Transverse colon (tissue), 4 donors: ENCODE measurements around the gene ANKS4B. TPM values are rescaled to one million over a fixed set of nuclear protein-coding genes. Genes with fewer than 3 reads are reported as not detected.

Experiments used
- DNase-seq: peaks from one replicate; pipeline ENCODE4 v3.0.0-alpha.2; 2019
- H3K27ac ChIP-seq, 4 donors: fragments of 200-600 bp; sonication (generic); 2 replicates each; pipeline ENCODE4 v1.5.1; 2016 to 2018; ENCODE audit warnings: inconsistent platforms in 4 of 4
- H3K27me3 ChIP-seq: fragments of 200-600 bp; sonication (generic); 2 replicates; pipeline ENCODE4 v1.5.1; 2017; ENCODE audit warnings: inconsistent platforms
- H3K36me3 ChIP-seq, 4 donors: fragments of 200-600 bp; sonication (generic); 2 replicates each; pipeline ENCODE4 v1.5.1; 2017 to 2019; ENCODE audit warnings: inconsistent platforms in 4 of 4
- H3K4me1 ChIP-seq, 4 donors: fragments of 200-600 bp; sonication (generic); 2 replicates each; pipeline ENCODE4 v1.5.1; 2017 to 2020; ENCODE audit warnings: inconsistent platforms in 4 of 4
- H3K4me3 ChIP-seq, 4 donors: fragments of 200-600 bp; sonication (generic); 1 replicate in 1 of 4; 2 replicates in 3 of 4; pipeline versions ENCODE4 v1.5.1 to v1.6.1; 2017 to 2019; ENCODE audit warnings: inconsistent platforms in 4 of 4
- H3K9me3 ChIP-seq, 2 donors: fragments of 200-600 bp; sonication (generic); 2 replicates each; pipeline ENCODE4 v1.5.1; 2017 to 2019; ENCODE audit warnings: inconsistent platforms in 2 of 2
- CTCF ChIP-seq, 5 experiments: fragments of 200-600 bp in 3 of 5; fragments of 450-650 bp in 2 of 5; sonication (generic) in 3 of 5; IDR thresholded peaks; 1 replicate in 2 of 5; 2 replicates in 3 of 5; pipeline ENCODE4 v1.5.1; 2016 to 2017; ENCODE audit warnings: antibody characterized with exemption in 5 of 5, inconsistent platforms in 3 of 5, mild to moderate bottlenecking in 2 of 5, moderate library complexity in 1 of 5
- EP300 ChIP-seq: sonication (generic); formaldehyde crosslinking; IDR thresholded peaks from one replicate; pipeline ENCODE4 v1.6.1; 2017; ENCODE audit warnings: antibody characterized with exemption, low read depth
- POLR2A ChIP-seq: fragments of 450-650 bp; IDR thresholded peaks from one replicate; pipeline ENCODE4 v1.6.1; 2016; ENCODE audit warnings: antibody characterized with exemption, mild to moderate bottlenecking, moderate library complexity
- POLR2AphosphoS5 ChIP-seq, 3 donors: sonication (generic); formaldehyde crosslinking; IDR thresholded peaks; one replicate each; pipeline ENCODE4 v1.6.1; 2016; ENCODE audit warnings: antibody characterized with exemption in 3 of 3
- WGBS, 2 donors: methylation state at CpG; one replicate each; pipeline ENCODE4 v1.1.5; 2018; ENCODE audit warnings: low coverage in 1 of 2; 5-methylcytosine and 5-hydroxymethylcytosine counted together
- in situ Hi-C, 4 donors: fragments of 200-750 bp; cut with MboI; loops; one replicate each; pipeline versions ENCODE4 v1.15.0 to v1.15.1; 2017; ENCODE audit warnings: low sequenced_read_pairs in 3 of 4, low pct_ligation_motif_present in 1 of 4, low pct_unique_long_range_greater_than_20kb in 1 of 4
- intact Hi-C: fragments of 100-400 bp; cut with DNase I; formaldehyde crosslinking; loops from one replicate; pipeline ENCODE4 v1.15.1; 2023; ENCODE audit warnings: low total_unique reads
- total RNA-seq, 4 donors: library from RNA; depleted of rRNA; stranded (reverse); fragments of >200 nt; gene quantifications; one replicate each; pipeline ENCODE4 v1.1.0, GENCODE V29; 2016

ANKS4B gene
- total RNA-seq, 4 donors from 2014 or later, result 27.7 to 70.2 (median 41.4) TPM

GRCh38 chr16:21277927-21278706, 44.6 kb downstream of the ANKS4B start, which contains the start of gene CRYM:
TSS of gene CRYM (minus strand) at chr16:21278290. CDS start at chr16:21278251, 39 bp downstream.
- H3K4me1 ChIP-seq, result peaks cover 0 to 15% (median 5%) of the 10 kb centered on the region in 4 donors
- H3K9me3 ChIP-seq, result no peaks in the 10 kb centered on the region
- DNase-seq, result peak; percentile 80
- WGBS, 2 donors, result 1 to 3% methylated on average over 14 to 41 of the region's 46 CpGs
- peak within 1 kb of the TSS in 3 of 4 donors; percentile 48 to 60 (median 59) for H3K27ac ChIP-seq
- intact Hi-C loops (no loop called here), in situ Hi-C loops (loop anchor here in 3 of 4 donors (10.0 to 25.0 kb wide), 2 partner anchors 91 to 93 kb away; no protein-coding TSS in a partner anchor)
- peak; percentile 87 to 91 (median 88) for TF ChIP-seq CTCF (IDR thresholded peaks at IDR 0.05)
- TF ChIP-seq POLR2A, result no peak
- TF ChIP-seq POLR2AphosphoS5 (IDR thresholded peaks at IDR 0.05), result peak in 1 of 3 donors; percentile 11
- no peak for TF ChIP-seq EP300
- H3K36me3 ChIP-seq, result no peaks in the 10 kb centered on the region
- peaks cover 28% of the 10 kb centered on the region for H3K27me3 ChIP-seq
- peak within 1 kb of the TSS; percentile 35 to 62 (median 42) for H3K4me3 ChIP-seq

GRCh38 chr16:21279501-21279900, 46.0 kb downstream of the ANKS4B start:
- 43 to 61% methylated on average over 2 of the region's 2 CpGs for whole genome bisulfite sequencing, 2 donors
- in situ Hi-C loops (loop anchor here in 3 of 4 donors (10.0 to 25.0 kb wide), 2 partner anchors 92 to 95 kb away; no protein-coding TSS in a partner anchor), intact Hi-C loops (no loop called here)
- no peak for DNase-seq
- H3K36me3 ChIP-seq, result no peaks in the 10 kb centered on the region
- H3K27ac ChIP-seq, result no peak overlapping the region
- H3K9me3 ChIP-seq, result no peaks in the 10 kb centered on the region
- H3K4me3 ChIP-seq, result no peak overlapping the region
- TF ChIP-seq POLR2A (no peak), EP300 (no peak), POLR2AphosphoS5 (IDR thresholded peaks at IDR 0.05) (no peak), CTCF (IDR thresholded peaks at IDR 0.05) (no peak)
- peaks cover 0 to 26% (median 10%) of the 10 kb centered on the region in 4 donors for H3K4me1 ChIP-seq
- peaks cover 40% of the 10 kb centered on the region for H3K27me3 ChIP-seq

- TF ChIP-seq POLR2AphosphoS5 (IDR thresholded peaks at IDR 0.05), result no peak
- no peak for TF ChIP-seq POLR2A
- no peak for TF ChIP-seq CTCF (IDR thresholded peaks at IDR 0.05)
- no peak for TF ChIP-seq EP300
- intact Hi-C loops, result no loop called here
- in situ Hi-C loops, result loop anchor here in 1 of 4 donors (25.0 kb wide), 1 partner anchor 95 kb away; no protein-coding TSS in a partner anchor
Measured at GRCh38 chr16:21281698-21282389, 48.3 kb downstream of the ANKS4B start.

More at GRCh38 chr16:21281698-21282389, 48.3 kb downstream of the ANKS4B start:
- Histone ChIP-seq H3K4me1 (peaks cover 0 to 26% (median 10%) of the 10 kb centered on the region in 4 donors), H3K4me3 (no peak overlapping the region), H3K27me3 (peaks cover 56% of the 10 kb centered on the region), H3K27ac (no peak overlapping the region), H3K36me3 (no peaks in the 10 kb centered on the region), H3K9me3 (no peaks in the 10 kb centered on the region)
- DNase-seq, result no peak
- 71 to 88% methylated on average over 7 of the region's 7 CpGs for WGBS, 2 donors
